Measurements from ENCODE around the gene TNFRSF12A.

DNA sequence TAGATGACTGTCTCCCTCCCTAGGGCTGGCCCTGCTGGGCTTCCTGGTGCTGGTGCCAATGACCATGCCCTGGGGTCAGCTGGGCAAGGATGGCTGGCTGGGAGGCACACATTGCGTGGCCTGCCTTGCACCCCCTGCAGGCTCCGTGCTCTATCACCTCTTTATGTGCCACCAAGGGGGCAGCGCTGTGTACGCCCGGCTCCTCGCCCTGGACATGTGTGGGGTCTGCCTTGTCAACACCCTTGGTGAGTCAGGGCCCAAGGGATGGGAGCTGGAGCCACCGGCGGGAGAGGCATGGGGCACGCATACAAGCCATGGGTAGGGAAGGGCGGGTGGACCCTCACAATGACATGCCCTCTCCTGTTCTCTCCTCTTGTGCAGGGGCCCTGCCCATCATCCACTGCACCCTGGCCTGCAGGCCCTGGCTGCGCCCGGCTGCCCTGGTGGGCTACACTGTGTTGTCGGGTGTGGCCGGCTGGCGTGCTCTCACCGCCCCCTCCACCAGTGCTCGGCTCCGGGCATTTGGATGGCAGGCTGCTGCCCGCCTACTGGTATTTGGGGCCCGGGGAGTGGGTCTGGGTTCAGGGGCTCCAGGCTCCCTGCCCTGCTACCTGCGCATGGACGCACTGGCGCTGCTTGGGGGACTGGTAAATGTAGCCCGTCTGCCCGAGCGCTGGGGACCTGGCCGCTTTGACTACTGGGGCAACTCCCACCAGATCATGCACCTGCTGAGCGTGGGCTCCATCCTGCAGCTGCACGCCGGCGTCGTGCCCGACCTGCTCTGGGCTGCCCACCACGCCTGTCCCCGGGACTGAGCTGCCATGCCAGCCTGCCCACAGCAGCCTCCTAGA, 48.8 kb upstream of the TNFRSF12A start:
- TF ChIP-seq, protein P1, sequence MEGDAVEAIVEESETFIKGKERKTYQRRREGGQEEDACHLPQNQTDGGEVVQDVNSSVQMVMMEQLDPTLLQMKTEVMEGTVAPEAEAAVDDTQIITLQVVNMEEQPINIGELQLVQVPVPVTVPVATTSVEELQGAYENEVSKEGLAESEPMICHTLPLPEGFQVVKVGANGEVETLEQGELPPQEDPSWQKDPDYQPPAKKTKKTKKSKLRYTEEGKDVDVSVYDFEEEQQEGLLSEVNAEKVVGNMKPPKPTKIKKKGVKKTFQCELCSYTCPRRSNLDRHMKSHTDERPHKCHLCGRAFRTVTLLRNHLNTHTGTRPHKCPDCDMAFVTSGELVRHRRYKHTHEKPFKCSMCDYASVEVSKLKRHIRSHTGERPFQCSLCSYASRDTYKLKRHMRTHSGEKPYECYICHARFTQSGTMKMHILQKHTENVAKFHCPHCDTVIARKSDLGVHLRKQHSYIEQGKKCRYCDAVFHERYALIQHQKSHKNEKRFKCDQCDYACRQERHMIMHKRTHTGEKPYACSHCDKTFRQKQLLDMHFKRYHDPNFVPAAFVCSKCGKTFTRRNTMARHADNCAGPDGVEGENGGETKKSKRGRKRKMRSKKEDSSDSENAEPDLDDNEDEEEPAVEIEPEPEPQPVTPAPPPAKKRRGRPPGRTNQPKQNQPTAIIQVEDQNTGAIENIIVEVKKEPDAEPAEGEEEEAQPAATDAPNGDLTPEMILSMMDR (IDR thresholded peaks at IDR 0.05), result no peak
- no peak for TF ChIP-seq POLR2A (IDR thresholded peaks at IDR 0.05)

Data from Peyer's patch (tissue), 4 donors.